ENCODE measurements around the gene BORCS6. TPM values are rescaled to one million over a fixed set of nuclear protein-coding genes. Genes with fewer than 3 reads are reported as not detected.
"Not testable (repeated sequence)": the region's sequence is repeated elsewhere in the genome, so short reads cannot be mapped to it uniquely, and the experiment has no call there.

The BORCS6 gene
- total RNA-seq, 1 donor from 2014 or later, result 12.4 TPM

GRCh38 chr17:8173056-8173870 is 16.7 kb downstream of the BORCS6 start:
- DNase-seq (ENCODE audit: low spot score), result peak; percentile 86

- DNase-seq (ENCODE audit: low spot score), result not testable (repeated sequence)
Observed at GRCh38 chr17:8170186-8170585, 19.8 kb downstream of the BORCS6 start.

- DNase-seq (ENCODE audit: low spot score), result no peak
Observed at GRCh38 chr17:8167526-8167925, 22.5 kb downstream of the BORCS6 start.

GRCh38 chr17:8166731-8167130 is 23.2 kb downstream of the BORCS6 start:
- DNase-seq (ENCODE audit: low spot score), result no peak

GRCh38 chr17:8164815-8165131 is 25.2 kb downstream of the BORCS6 start:
- DNase-seq (ENCODE audit: low spot score), result no peak

- peak; percentile 73 for DNase-seq (ENCODE audit: low spot score)
Observed at GRCh38 chr17:8163978-8164814, 25.8 kb downstream of the BORCS6 start.

GRCh38 chr17:8162997-8163977 is 26.7 kb downstream of the BORCS6 start:
- DNase-seq (ENCODE audit: low spot score), result no peak

GRCh38 chr17:8162233-8162996 is 27.6 kb downstream of the BORCS6 start, which contains the start of gene VAMP2:
VAMP2 (minus strand) TSS chr17:8162948; CDS start chr17:8162879, 69 bp downstream.
- DNase-seq (ENCODE audit: low spot score), result peak; percentile 82

GRCh38 chr17:8161289-8162232 is 28.4 kb downstream of the BORCS6 start:
- DNase-seq (ENCODE audit: low spot score), result no peak

- no peak for DNase-seq (ENCODE audit: low spot score)
Observed at GRCh38 chr17:8160741-8161221, 29.2 kb downstream of the BORCS6 start.

GRCh38 chr17:8160224-8160577 is 29.8 kb downstream of the BORCS6 start:
- DNase-seq (ENCODE audit: low spot score), result no peak

- no peak for DNase-seq (ENCODE audit: low spot score)
Observed at GRCh38 chr17:8159459-8160223, 30.3 kb downstream of the BORCS6 start.

GRCh38 chr17:8159032-8159400 is 31.0 kb downstream of the BORCS6 start:
- no peak for DNase-seq (ENCODE audit: low spot score)

GRCh38 chr17:8158267-8159031 is 31.5 kb downstream of the BORCS6 start:
- DNase-seq (ENCODE audit: low spot score), result peak; percentile 95

- peak; percentile 100 for DNase-seq (ENCODE audit: low spot score)
Observed at GRCh38 chr17:8156246-8156992, 33.6 kb downstream of the BORCS6 start.

- no peak for DNase-seq (ENCODE audit: low spot score)
Observed at GRCh38 chr17:8155996-8156245, 34.1 kb downstream of the BORCS6 start.

- no peak for DNase-seq (ENCODE audit: low spot score)
Observed at GRCh38 chr17:8155231-8155995, 34.6 kb downstream of the BORCS6 start.

All from mucosa of gallbladder (tissue), 1 donor.